Measurements from ENCODE around the gene TRIM62.

Gene TRIM62

DNA sequence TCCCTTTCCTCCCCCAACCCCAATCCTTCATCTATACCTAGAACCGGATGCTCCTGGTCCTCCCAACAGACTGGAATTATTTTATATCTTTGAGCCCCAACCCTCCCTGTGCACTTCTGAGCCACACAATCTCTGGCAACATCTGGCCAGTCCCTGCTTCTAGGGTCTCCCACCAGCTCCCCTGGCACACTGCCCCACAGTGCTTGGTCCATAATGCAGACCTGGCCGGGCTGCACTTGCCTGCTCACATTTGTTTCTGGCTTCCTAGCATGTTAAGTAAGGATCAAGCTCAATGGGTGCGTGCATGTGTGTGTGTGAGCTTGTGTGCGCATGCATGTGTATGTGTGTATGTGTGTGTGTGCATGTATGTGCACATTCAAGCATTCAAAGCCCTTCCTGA, 8.8 kb downstream of the TRIM62 start:
- H3K27me3 ChIP-seq (ENCODE audit: low read length) = no peaks in the 10 kb centered on the region
- H3K4me3 ChIP-seq (ENCODE audit: insufficient read depth, low read length, poor library complexity, severe bottlenecking) = no peak overlapping the region
- TF ChIP-seq, protein P1, sequence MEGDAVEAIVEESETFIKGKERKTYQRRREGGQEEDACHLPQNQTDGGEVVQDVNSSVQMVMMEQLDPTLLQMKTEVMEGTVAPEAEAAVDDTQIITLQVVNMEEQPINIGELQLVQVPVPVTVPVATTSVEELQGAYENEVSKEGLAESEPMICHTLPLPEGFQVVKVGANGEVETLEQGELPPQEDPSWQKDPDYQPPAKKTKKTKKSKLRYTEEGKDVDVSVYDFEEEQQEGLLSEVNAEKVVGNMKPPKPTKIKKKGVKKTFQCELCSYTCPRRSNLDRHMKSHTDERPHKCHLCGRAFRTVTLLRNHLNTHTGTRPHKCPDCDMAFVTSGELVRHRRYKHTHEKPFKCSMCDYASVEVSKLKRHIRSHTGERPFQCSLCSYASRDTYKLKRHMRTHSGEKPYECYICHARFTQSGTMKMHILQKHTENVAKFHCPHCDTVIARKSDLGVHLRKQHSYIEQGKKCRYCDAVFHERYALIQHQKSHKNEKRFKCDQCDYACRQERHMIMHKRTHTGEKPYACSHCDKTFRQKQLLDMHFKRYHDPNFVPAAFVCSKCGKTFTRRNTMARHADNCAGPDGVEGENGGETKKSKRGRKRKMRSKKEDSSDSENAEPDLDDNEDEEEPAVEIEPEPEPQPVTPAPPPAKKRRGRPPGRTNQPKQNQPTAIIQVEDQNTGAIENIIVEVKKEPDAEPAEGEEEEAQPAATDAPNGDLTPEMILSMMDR (IDR thresholded peaks at IDR 0.05; ENCODE audit: insufficient read depth, low read length, poor library complexity, severe bottlenecking) = no peak
- TF ChIP-seq EZH2phosphoT487 (conservative IDR thresholded peaks at IDR 0.05; ENCODE audit: low read length) = no peak
- no peak overlapping the region for H3K27ac ChIP-seq (ENCODE audit: low read depth, low read length)
- H3K9me2 ChIP-seq (replicated peaks; ENCODE audit: insufficient read depth, low read length) = no peaks in the 10 kb centered on the region
- no peaks in the 10 kb centered on the region for H3K36me3 ChIP-seq (ENCODE audit: low read length)
- no peak overlapping the region for H3K4me2 ChIP-seq (ENCODE audit: low read depth, low read length, poor library complexity, severe bottlenecking)
- no peak overlapping the region for H2AFZ ChIP-seq (ENCODE audit: low read depth, low read length, severe bottlenecking)
- no peaks in the 10 kb centered on the region for H3K9me3 ChIP-seq (ENCODE audit: insufficient read depth, low read length)
- H3K79me2 ChIP-seq (ENCODE audit: insufficient read depth, low read length) = no peaks in the 10 kb centered on the region
- no peaks in the 10 kb centered on the region for H3F3A ChIP-seq (ENCODE audit: insufficient read depth)
- H4K20me1 ChIP-seq (ENCODE audit: low read depth, low read length) = no peaks in the 10 kb centered on the region
- no peak overlapping the region for H3K9ac ChIP-seq (ENCODE audit: low read length)

- Histone ChIP-seq H3K9me2 (replicated peaks; ENCODE audit: insufficient read depth, low read length) (no peaks in the 10 kb centered on the region), H3K79me2 (ENCODE audit: insufficient read depth, low read length) (no peaks in the 10 kb centered on the region)
- TF ChIP-seq, protein P1 (IDR thresholded peaks at IDR 0.05; ENCODE audit: insufficient read depth, low read length, poor library complexity, severe bottlenecking) = no peak
- TF ChIP-seq EZH2phosphoT487 (conservative IDR thresholded peaks at IDR 0.05; ENCODE audit: low read length) = no peak
Observed at GRCh38 chr1:33171977-33172813, 9.6 kb downstream of the TRIM62 start.

DNA sequence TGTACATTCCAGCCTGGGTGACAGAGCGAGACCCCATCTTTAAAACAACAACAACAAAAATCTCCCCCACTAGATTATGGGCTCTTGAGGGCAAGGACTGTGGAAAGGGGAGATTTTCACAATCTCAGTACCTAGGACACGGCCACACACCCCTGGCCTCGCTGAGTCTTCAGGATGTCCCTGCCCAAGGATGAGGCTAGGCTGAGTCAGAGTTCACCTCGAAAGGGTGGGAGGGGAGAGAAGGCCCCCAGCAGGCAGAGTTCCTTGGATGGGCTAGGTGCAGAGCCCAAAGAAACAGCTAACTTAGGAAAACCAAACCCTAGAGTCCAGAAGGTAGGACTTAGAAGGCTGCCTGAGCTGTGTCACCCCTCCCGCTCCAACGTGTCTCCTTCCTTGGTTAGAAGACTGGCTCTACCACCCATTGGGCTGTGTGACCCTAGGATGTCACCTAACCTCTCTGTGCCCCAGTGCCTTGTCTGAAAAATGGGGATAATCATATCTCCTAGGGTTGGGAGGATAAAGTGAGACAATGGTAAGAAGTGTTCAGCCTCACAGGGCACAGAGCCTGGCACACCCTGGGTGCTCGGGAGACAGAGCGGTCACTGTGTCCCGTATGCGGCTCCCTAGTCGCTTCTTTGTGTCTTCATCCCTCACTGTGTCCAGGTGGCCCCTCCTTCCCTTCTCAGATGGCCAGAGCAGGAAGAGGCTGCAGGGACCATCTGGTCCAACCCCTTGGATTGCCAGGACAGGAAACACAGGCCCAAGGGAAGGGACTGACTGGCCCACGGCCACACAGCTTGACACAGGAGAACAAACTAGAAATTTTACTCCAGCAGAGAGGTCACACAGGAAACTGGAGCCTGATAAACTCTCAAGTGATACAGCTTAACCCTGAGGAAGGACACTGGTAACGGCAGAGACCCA, 11.2 kb downstream of the TRIM62 start:
- TF ChIP-seq EZH2phosphoT487 (conservative IDR thresholded peaks at IDR 0.05; ENCODE audit: low read length) = no peak
- TF ChIP-seq, protein P1 (IDR thresholded peaks at IDR 0.05; ENCODE audit: insufficient read depth, low read length, poor library complexity, severe bottlenecking) = no peak

More at GRCh38 chr1:33171977-33172813, 9.6 kb downstream of the TRIM62 start:
- Histone ChIP-seq H3K4me2 (ENCODE audit: low read depth, low read length, poor library complexity, severe bottlenecking) (no peak overlapping the region), H3K27ac (ENCODE audit: low read depth, low read length) (no peak overlapping the region), H3K9ac (ENCODE audit: low read length) (no peak overlapping the region), H3F3A (ENCODE audit: insufficient read depth) (no peaks in the 10 kb centered on the region), H3K36me3 (ENCODE audit: low read length) (no peaks in the 10 kb centered on the region), H2AFZ (ENCODE audit: low read depth, low read length, severe bottlenecking) (no peak overlapping the region), H3K27me3 (ENCODE audit: low read length) (no peaks in the 10 kb centered on the region), H3K4me3 (ENCODE audit: insufficient read depth, low read length, poor library complexity, severe bottlenecking) (no peak overlapping the region), H4K20me1 (ENCODE audit: low read depth, low read length) (no peaks in the 10 kb centered on the region), H3K9me3 (ENCODE audit: insufficient read depth, low read length) (no peaks in the 10 kb centered on the region)

More for the DNA sequence above, 11.2 kb downstream of the TRIM62 start:
- Histone ChIP-seq H3K36me3 (ENCODE audit: low read length) (no peaks in the 10 kb centered on the region), H4K20me1 (ENCODE audit: low read depth, low read length) (no peaks in the 10 kb centered on the region), H3K9ac (ENCODE audit: low read length) (no peak overlapping the region), H3K27me3 (ENCODE audit: low read length) (no peaks in the 10 kb centered on the region), H3K9me2 (replicated peaks; ENCODE audit: insufficient read depth, low read length) (no peaks in the 10 kb centered on the region), H3K4me3 (ENCODE audit: insufficient read depth, low read length, poor library complexity, severe bottlenecking) (no peak overlapping the region), H3F3A (ENCODE audit: insufficient read depth) (no peaks in the 10 kb centered on the region), H3K27ac (ENCODE audit: low read depth, low read length) (no peak overlapping the region), H2AFZ (ENCODE audit: low read depth, low read length, severe bottlenecking) (no peak overlapping the region), H3K4me2 (ENCODE audit: low read depth, low read length, poor library complexity, severe bottlenecking) (no peak overlapping the region), H3K79me2 (ENCODE audit: insufficient read depth, low read length) (no peaks in the 10 kb centered on the region), H3K9me3 (ENCODE audit: insufficient read depth, low read length) (no peaks in the 10 kb centered on the region)
